Endometrial microvascular endothelial cells (primary cell): ENCODE measurements around the gene PARVG. TPM values are rescaled to one million over a fixed set of nuclear protein-coding genes. Genes with fewer than 3 reads are reported as not detected.

ENCODE experiments used
- in situ Hi-C: cut with HindIII; loops from 2 replicates; pipeline ENCODE4 v1.10.0; 2017; ENCODE audit warnings: low sequenced_read_pairs, low pct_unique_long_range_greater_than_20kb; ENCODE audit errors: inconsistent ontology term
- total RNA-seq: library from RNA; depleted of rRNA; stranded (reverse); fragments of >200 nt; gene quantifications from one replicate; pipeline ENCODE4 v1.2.3, GENCODE V29; 2015; ENCODE audit errors: inconsistent ontology term

PARVG gene
- total RNA-seq, 1 donor from 2014 or later, result 1.9 TPM

GRCh38 chr22:44151676-44152075 is 29.0 kb upstream of the PARVG start:
- in situ Hi-C loops, result no loop called here

- in situ Hi-C loops, result no loop called here
Measured at GRCh38 chr22:44153710-44154109, 27.0 kb upstream of the PARVG start.

- in situ Hi-C loops, result no loop called here
Measured at GRCh38 chr22:44154436-44154942, 26.2 kb upstream of the PARVG start.

- in situ Hi-C loops, result no loop called here
Measured at GRCh38 chr22:44155115-44155514, 25.6 kb upstream of the PARVG start.

- in situ Hi-C loops, result no loop called here
Measured at GRCh38 chr22:44157916-44158618, 22.7 kb upstream of the PARVG start.

GRCh38 chr22:44158816-44159215 is 21.9 kb upstream of the PARVG start:
- in situ Hi-C loops, result no loop called here

GRCh38 chr22:44159221-44159620 is 21.5 kb upstream of the PARVG start:
- in situ Hi-C loops, result no loop called here

GRCh38 chr22:44159811-44160210 is 20.9 kb upstream of the PARVG start:
- in situ Hi-C loops, result no loop called here

- in situ Hi-C loops, result no loop called here
Measured at GRCh38 chr22:44160421-44160820, 20.3 kb upstream of the PARVG start.

GRCh38 chr22:44161673-44162072 is 19.1 kb upstream of the PARVG start:
- in situ Hi-C loops, result no loop called here

GRCh38 chr22:44162960-44163359 is 17.8 kb upstream of the PARVG start:
- in situ Hi-C loops, result no loop called here

GRCh38 chr22:44163536-44163935 is 17.2 kb upstream of the PARVG start:
- in situ Hi-C loops, result no loop called here

- in situ Hi-C loops, result no loop called here
Measured at GRCh38 chr22:44164031-44164430, 16.7 kb upstream of the PARVG start.

- in situ Hi-C loops, result no loop called here
Measured at GRCh38 chr22:44165286-44165874, 15.3 kb upstream of the PARVG start.

GRCh38 chr22:44166498-44167276 is 14.0 kb upstream of the PARVG start:
- in situ Hi-C loops, result no loop called here

GRCh38 chr22:44167501-44167900 is 13.2 kb upstream of the PARVG start:
- in situ Hi-C loops, result no loop called here

GRCh38 chr22:44168206-44168605 is 12.5 kb upstream of the PARVG start:
- in situ Hi-C loops, result no loop called here

GRCh38 chr22:44170470-44170869 is 10.3 kb upstream of the PARVG start:
- in situ Hi-C loops, result no loop called here

GRCh38 chr22:44171561-44171960 is 9.2 kb upstream of the PARVG start:
- in situ Hi-C loops, result no loop called here
